ENCODE results near the gene STXBP5.

The STXBP5 gene

GRCh38 chr6:147213772-147214171, 9.6 kb downstream of the STXBP5 start:
- Histone ChIP-seq H4K91ac (ENCODE audit: low read length) (no peak overlapping the region), H3K23ac (ENCODE audit: low read length in 2 of 2) (no peak overlapping the region), H3K4me2 (ENCODE audit: low read length, poor library complexity, severe bottlenecking) (no peak overlapping the region), H3K4ac (ENCODE audit: low read depth in 1 of 2, low read length in 2 of 2) (no peak overlapping the region), H2BK5ac (ENCODE audit: low read depth, low read length, poor library complexity, severe bottlenecking) (no peak overlapping the region), H3K14ac (ENCODE audit: low read length in 2 of 2) (no peak overlapping the region), H2BK12ac (ENCODE audit: low read length in 2 of 2) (no peak overlapping the region), H3K4me1 (ENCODE audit: control insufficient read depth, insufficient read depth, low read depth, low read length) (no peaks in the 10 kb centered on the region), H2AFZ (ENCODE audit: low read depth, low read length) (no peak overlapping the region), H3K9me3 (ENCODE audit: control insufficient read depth, low read length) (no peaks in the 10 kb centered on the region), H3K27ac (ENCODE audit: low read length, poor library complexity, severe bottlenecking) (no peak overlapping the region), H3K36me3 (ENCODE audit: control insufficient read depth in 1 of 2, insufficient read depth in 2 of 2, low read depth in 1 of 2, low read length in 2 of 2) (peaks cover 3 to 15% of the 10 kb centered on the region in 2 experiments), H4K8ac (ENCODE audit: low read length) (no peak overlapping the region), H3K27me3 (ENCODE audit: control insufficient read depth in 1 of 2, insufficient read depth in 1 of 2, low read length in 2 of 2) (no peaks in the 10 kb centered on the region), H3K9ac (ENCODE audit: low read length) (no peak overlapping the region), H2BK120ac (ENCODE audit: low read depth, low read length) (no peak overlapping the region), H3K79me1 (replicated peaks; ENCODE audit: low read length, poor library complexity, severe bottlenecking) (peaks cover 20% of the 10 kb centered on the region), H2AK5ac (ENCODE audit: low read length, severe bottlenecking) (no peak overlapping the region), H3K4me3 (ENCODE audit: insufficient read depth in 1 of 2, low read depth in 1 of 2, low read length in 2 of 2) (no peak overlapping the region), H2BK15ac (ENCODE audit: low read depth, poor library complexity, severe bottlenecking) (no peak overlapping the region), H3K18ac (ENCODE audit: low read depth in 1 of 2, low read length in 2 of 2) (no peak overlapping the region)
- WGBS = no CpG with 5 or more reads among the region's 1 CpG
- no peak for DNase-seq

GRCh38 chr6:147214248-147215227, 10.3 kb downstream of the STXBP5 start:
- 100% methylated on average over 2 of the region's 6 CpGs for WGBS
- Histone ChIP-seq H2BK15ac (ENCODE audit: low read depth, poor library complexity, severe bottlenecking) (no peak overlapping the region), H2BK12ac (ENCODE audit: low read length in 2 of 2) (no peak overlapping the region), H3K27me3 (ENCODE audit: control insufficient read depth in 1 of 2, insufficient read depth in 1 of 2, low read length in 2 of 2) (no peaks in the 10 kb centered on the region), H4K8ac (ENCODE audit: low read length) (no peak overlapping the region), H4K91ac (ENCODE audit: low read length) (no peak overlapping the region), H3K14ac (ENCODE audit: low read length in 2 of 2) (no peak overlapping the region), H3K4me1 (ENCODE audit: control insufficient read depth, insufficient read depth, low read depth, low read length) (no peaks in the 10 kb centered on the region), H3K79me1 (replicated peaks; ENCODE audit: low read length, poor library complexity, severe bottlenecking) (peaks cover 20% of the 10 kb centered on the region), H3K9ac (ENCODE audit: low read length) (no peak overlapping the region), H3K36me3 (ENCODE audit: control insufficient read depth in 1 of 2, insufficient read depth in 2 of 2, low read depth in 1 of 2, low read length in 2 of 2) (peaks cover 3 to 23% of the 10 kb centered on the region in 2 experiments), H3K4ac (ENCODE audit: low read depth in 1 of 2, low read length in 2 of 2) (no peak overlapping the region), H3K4me3 (ENCODE audit: insufficient read depth in 1 of 2, low read depth in 1 of 2, low read length in 2 of 2) (no peak overlapping the region), H2BK120ac (ENCODE audit: low read depth, low read length) (no peak overlapping the region), H2BK5ac (ENCODE audit: low read depth, low read length, poor library complexity, severe bottlenecking) (no peak overlapping the region), H2AFZ (ENCODE audit: low read depth, low read length) (no peak overlapping the region), H3K9me3 (ENCODE audit: control insufficient read depth, low read length) (no peaks in the 10 kb centered on the region), H3K23ac (ENCODE audit: low read length in 2 of 2) (no peak overlapping the region), H3K4me2 (ENCODE audit: low read length, poor library complexity, severe bottlenecking) (no peak overlapping the region), H3K27ac (ENCODE audit: low read length, poor library complexity, severe bottlenecking) (no peak overlapping the region), H2AK5ac (ENCODE audit: low read length, severe bottlenecking) (no peak overlapping the region), H3K18ac (ENCODE audit: low read depth in 1 of 2, low read length in 2 of 2) (no peak overlapping the region)
- no peak for DNase-seq

DNA sequence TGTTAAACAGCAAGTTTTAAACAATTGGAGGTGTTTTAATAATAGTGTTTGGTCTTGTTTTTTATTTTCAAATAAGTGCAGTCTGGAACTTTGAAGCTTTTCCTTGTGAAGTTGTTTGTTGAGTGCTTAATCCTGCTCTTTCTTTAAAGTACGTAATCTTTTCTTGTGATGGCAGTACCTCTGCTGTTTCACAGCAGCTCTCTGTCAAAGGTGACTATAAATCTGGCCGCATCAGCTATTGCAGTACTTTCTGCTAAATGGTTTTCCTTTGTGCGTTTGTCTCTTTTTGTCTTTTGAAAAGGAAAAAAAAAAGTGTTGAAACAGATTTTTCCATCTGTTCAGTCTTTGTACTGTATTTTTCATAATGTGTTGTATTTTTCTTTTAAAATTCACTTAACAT, 12.7 kb downstream of the STXBP5 start:
- no peak overlapping the region for H2BK120ac ChIP-seq (ENCODE audit: low read depth, low read length)
- no peak overlapping the region for H3K18ac ChIP-seq (ENCODE audit: low read depth in 1 of 2, low read length in 2 of 2)
- no peak overlapping the region for H3K9ac ChIP-seq (ENCODE audit: low read length)
- no peak overlapping the region for H2BK15ac ChIP-seq (ENCODE audit: low read depth, poor library complexity, severe bottlenecking)
- peaks cover 13% of the 10 kb centered on the region for H3K79me1 ChIP-seq (replicated peaks; ENCODE audit: low read length, poor library complexity, severe bottlenecking)
- peaks cover 3 to 21% of the 10 kb centered on the region in 2 experiments for H3K36me3 ChIP-seq (ENCODE audit: control insufficient read depth in 1 of 2, insufficient read depth in 2 of 2, low read depth in 1 of 2, low read length in 2 of 2)
- H3K14ac ChIP-seq (ENCODE audit: low read length in 2 of 2) = no peak overlapping the region
- H2AK5ac ChIP-seq (ENCODE audit: low read length, severe bottlenecking) = no peak overlapping the region
- no peak overlapping the region for H4K91ac ChIP-seq (ENCODE audit: low read length)
- no peak overlapping the region for H3K4me3 ChIP-seq (ENCODE audit: insufficient read depth in 1 of 2, low read depth in 1 of 2, low read length in 2 of 2)
- no peaks in the 10 kb centered on the region for H3K27me3 ChIP-seq (ENCODE audit: control insufficient read depth in 1 of 2, insufficient read depth in 1 of 2, low read length in 2 of 2)
- H3K4me1 ChIP-seq (ENCODE audit: control insufficient read depth, insufficient read depth, low read depth, low read length) = no peaks in the 10 kb centered on the region
- no peak overlapping the region for H2AFZ ChIP-seq (ENCODE audit: low read depth, low read length)
- no peak overlapping the region for H3K4ac ChIP-seq (ENCODE audit: low read depth in 1 of 2, low read length in 2 of 2)
- H2BK12ac ChIP-seq (ENCODE audit: low read length in 2 of 2) = no peak overlapping the region
- H3K27ac ChIP-seq (ENCODE audit: low read length, poor library complexity, severe bottlenecking) = no peak overlapping the region
- H3K4me2 ChIP-seq (ENCODE audit: low read length, poor library complexity, severe bottlenecking) = no peak overlapping the region
- H4K8ac ChIP-seq (ENCODE audit: low read length) = no peak overlapping the region
- no peaks in the 10 kb centered on the region for H3K9me3 ChIP-seq (ENCODE audit: control insufficient read depth, low read length)
- 73% methylated on average over 2 of the region's 3 CpGs for WGBS
- DNase-seq = peak; percentile 29
- H3K23ac ChIP-seq (ENCODE audit: low read length in 2 of 2) = no peak overlapping the region
- H2BK5ac ChIP-seq (ENCODE audit: low read depth, low read length, poor library complexity, severe bottlenecking) = no peak overlapping the region

DNA sequence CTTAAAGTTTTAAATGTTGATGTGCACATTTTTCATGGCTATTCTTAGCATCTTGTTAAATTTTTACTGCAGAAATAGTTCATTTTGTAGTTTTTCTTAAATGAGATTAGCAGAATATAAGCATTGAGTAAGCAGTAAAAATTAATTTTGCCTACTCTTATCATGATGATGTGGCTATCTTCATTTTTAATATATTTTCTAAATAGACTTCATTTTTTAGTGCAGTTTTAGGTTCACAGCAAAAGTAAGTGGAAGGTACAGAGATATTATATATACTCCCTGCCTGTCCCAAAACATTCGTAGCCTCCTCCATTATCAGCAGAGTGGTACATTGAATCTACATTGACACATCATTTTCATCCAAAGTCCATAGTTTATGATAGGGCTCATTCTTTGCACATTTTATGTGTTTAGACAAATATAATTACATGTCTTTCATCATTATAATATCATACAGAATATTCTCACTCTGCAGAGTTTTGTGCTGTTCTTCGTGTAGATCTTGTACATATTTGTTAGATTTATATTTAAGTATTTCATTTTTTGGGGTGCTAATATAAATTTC, 13.7 kb downstream of the STXBP5 start:
- H3K36me3 ChIP-seq (ENCODE audit: control insufficient read depth in 1 of 2, insufficient read depth in 2 of 2, low read depth in 1 of 2, low read length in 2 of 2) = peaks cover 3 to 21% of the 10 kb centered on the region in 2 experiments
- no peak overlapping the region for H3K4me3 ChIP-seq (ENCODE audit: insufficient read depth in 1 of 2, low read depth in 1 of 2, low read length in 2 of 2)
- H3K79me1 ChIP-seq (replicated peaks; ENCODE audit: low read length, poor library complexity, severe bottlenecking) = peaks cover 16% of the 10 kb centered on the region
- H3K14ac ChIP-seq (ENCODE audit: low read length in 2 of 2) = no peak overlapping the region
- no peak overlapping the region for H2BK15ac ChIP-seq (ENCODE audit: low read depth, poor library complexity, severe bottlenecking)
- H3K4me2 ChIP-seq (ENCODE audit: low read length, poor library complexity, severe bottlenecking) = no peak overlapping the region
- H2BK12ac ChIP-seq (ENCODE audit: low read length in 2 of 2) = no peak overlapping the region
- no peak overlapping the region for H4K8ac ChIP-seq (ENCODE audit: low read length)
- no peak overlapping the region for H3K9ac ChIP-seq (ENCODE audit: low read length)
- no peak overlapping the region for H2AFZ ChIP-seq (ENCODE audit: low read depth, low read length)
- 100% methylated on average over 1 of the region's 2 CpGs for WGBS
- H3K4me1 ChIP-seq (ENCODE audit: control insufficient read depth, insufficient read depth, low read depth, low read length) = no peaks in the 10 kb centered on the region
- no peak overlapping the region for H3K23ac ChIP-seq (ENCODE audit: low read length in 2 of 2)
- H4K91ac ChIP-seq (ENCODE audit: low read length) = no peak overlapping the region
- H3K9me3 ChIP-seq (ENCODE audit: control insufficient read depth, low read length) = no peaks in the 10 kb centered on the region
- H3K27me3 ChIP-seq (ENCODE audit: control insufficient read depth in 1 of 2, insufficient read depth in 1 of 2, low read length in 2 of 2) = no peaks in the 10 kb centered on the region
- H3K4ac ChIP-seq (ENCODE audit: low read depth in 1 of 2, low read length in 2 of 2) = no peak overlapping the region
- no peak for DNase-seq
- no peak overlapping the region for H3K27ac ChIP-seq (ENCODE audit: low read length, poor library complexity, severe bottlenecking)
- H2AK5ac ChIP-seq (ENCODE audit: low read length, severe bottlenecking) = no peak overlapping the region
- no peak overlapping the region for H2BK120ac ChIP-seq (ENCODE audit: low read depth, low read length)
- H2BK5ac ChIP-seq (ENCODE audit: low read depth, low read length, poor library complexity, severe bottlenecking) = no peak overlapping the region
- H3K18ac ChIP-seq (ENCODE audit: low read depth in 1 of 2, low read length in 2 of 2) = no peak overlapping the region
